Dendritic cell treated with granulocyte-macrophage colony-stimulating factor and Interleukin-4, amounts not matched to agents 40 ng/mL and 50 ng/mL, for 4 days (primary cell): ENCODE data around the gene CTNNB1.
A peak's percentile ranks its signal among the peaks of the same experiment; 100 is the strongest.

Experiments used
- H3K27ac Mint-ChIP-seq: one replicate; pipeline ENCODE4 v1.8.0; 2022; ENCODE audit warnings: mild to moderate bottlenecking, mixed read lengths
- H3K27me3 Mint-ChIP-seq: one replicate; pipeline ENCODE4 v1.8.0; 2022; ENCODE audit warnings: mild to moderate bottlenecking, mixed read lengths
- H3K36me3 Mint-ChIP-seq: one replicate; pipeline ENCODE4 v1.8.0; 2022; ENCODE audit warnings: low read depth, mixed read lengths
- H3K4me1 Mint-ChIP-seq: one replicate; pipeline ENCODE4 v1.8.0; 2022; ENCODE audit warnings: low read depth, mixed read lengths
- H3K4me3 Mint-ChIP-seq: one replicate; pipeline ENCODE4 v1.8.0; 2022; ENCODE audit warnings: mild to moderate bottlenecking, moderate library complexity, mixed read lengths
- H3K9me3 Mint-ChIP-seq: one replicate; pipeline ENCODE4 v1.8.0; 2022; ENCODE audit warnings: mixed read lengths
- intact Hi-C: fragments of 100-400 bp; cut with micrococcal nuclease; formaldehyde crosslinking; loops from one replicate; pipeline ENCODE4 v1.15.0; 2022

CTNNB1 gene

DNA sequence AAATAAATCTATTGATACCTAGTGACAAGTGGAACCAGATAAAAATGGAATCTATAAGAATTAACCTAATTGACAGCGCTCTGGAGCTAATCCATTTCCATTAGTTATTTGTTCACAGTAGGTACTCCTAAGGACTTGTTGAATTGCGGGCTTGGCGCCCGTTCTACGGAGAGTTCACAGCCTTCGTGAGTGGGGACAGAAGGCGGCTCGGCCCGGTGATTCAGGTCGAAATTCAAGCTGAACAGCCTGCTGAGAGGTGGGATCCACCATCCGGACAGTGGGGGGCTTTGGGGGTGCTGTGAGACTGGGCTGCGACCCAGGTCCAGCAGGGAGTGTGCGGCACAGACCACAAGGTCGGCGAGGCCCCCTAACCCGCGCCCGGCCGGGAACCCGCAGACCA lies 779 bp upstream of the CTNNB1 start:
- peak overlapping the region; percentile 97 for H3K27ac Mint-ChIP-seq
- H3K9me3 Mint-ChIP-seq, result no peaks in the 10 kb centered on the region
- intact Hi-C loops, result loop anchor here (2.0 to 10.0 kb wide), 2 partner anchors 82 to 264 kb away; no protein-coding TSS in a partner anchor
- peak overlapping the region; percentile 97 for H3K4me3 Mint-ChIP-seq
- H3K36me3 Mint-ChIP-seq, result peaks cover 18% of the 10 kb centered on the region
- H3K27me3 Mint-ChIP-seq, result peaks cover 2% of the 10 kb centered on the region
- peaks cover 31% of the 10 kb centered on the region for H3K4me1 Mint-ChIP-seq

GRCh38 chr3:41199866-41200668 lies 762 bp downstream of the CTNNB1 start:
- Mint-ChIP-seq H3K4me3 (peak overlapping the region; percentile 92), H3K4me1 (peaks cover 43% of the 10 kb centered on the region), H3K9me3 (no peaks in the 10 kb centered on the region), H3K27ac (peak overlapping the region; percentile 97), H3K27me3 (no peaks in the 10 kb centered on the region), H3K36me3 (peaks cover 18% of the 10 kb centered on the region)
- intact Hi-C loops, result loop anchor here (2.0 to 10.0 kb wide), 6 partner anchors 83 to 725 kb away; partner anchors contain the start of gene ZNF619

GRCh38 chr3:41200669-41201021 lies 1.3 kb downstream of the CTNNB1 start:
- intact Hi-C loops, result loop anchor here (5.0 to 10.0 kb wide), 4 partner anchors 446 to 726 kb away; partner anchors contain the start of gene ZNF619
- H3K27me3 Mint-ChIP-seq, result no peaks in the 10 kb centered on the region
- H3K9me3 Mint-ChIP-seq, result no peaks in the 10 kb centered on the region
- H3K4me3 Mint-ChIP-seq, result peak overlapping the region; percentile 92
- peaks cover 18% of the 10 kb centered on the region for H3K36me3 Mint-ChIP-seq
- H3K4me1 Mint-ChIP-seq, result peaks cover 48% of the 10 kb centered on the region
- H3K27ac Mint-ChIP-seq, result peak overlapping the region; percentile 97

DNA sequence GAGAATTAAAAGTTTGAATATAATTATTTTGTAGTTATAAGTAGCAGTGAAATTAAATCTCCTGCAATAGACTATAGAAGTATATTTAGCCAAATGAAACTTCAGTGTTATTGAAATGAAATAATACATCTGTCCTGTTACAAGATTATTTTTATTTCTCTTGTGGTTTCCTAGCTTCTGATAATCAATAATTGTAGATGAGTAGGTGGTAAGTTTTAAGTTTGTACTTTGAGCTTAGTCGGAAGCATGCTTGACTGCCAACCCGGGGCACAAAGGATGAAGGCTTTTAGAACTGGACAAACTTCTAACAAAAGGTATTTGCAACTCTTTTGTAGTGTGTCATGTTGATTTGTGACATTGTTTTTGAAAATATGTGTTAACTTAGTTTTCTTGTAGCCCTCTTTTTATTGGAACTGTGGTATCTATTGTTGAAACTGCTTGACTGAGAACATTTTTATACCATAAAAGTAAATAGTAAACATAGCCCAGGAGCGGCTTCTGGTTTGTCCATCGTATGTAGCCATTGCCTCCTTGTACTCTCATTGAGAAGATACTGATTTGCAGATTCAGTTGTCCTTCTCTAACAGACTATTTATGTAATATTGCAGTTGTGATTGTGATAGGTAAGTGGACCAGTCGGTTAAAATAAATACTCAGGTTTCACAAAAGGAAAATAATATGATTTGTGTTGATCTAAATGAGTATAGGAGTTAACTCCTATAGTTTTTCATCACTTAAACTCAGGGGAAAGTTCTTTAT lies 2.9 kb downstream of the CTNNB1 start:
- no peaks in the 10 kb centered on the region for H3K9me3 Mint-ChIP-seq
- H3K36me3 Mint-ChIP-seq, result peaks cover 18% of the 10 kb centered on the region
- H3K4me1 Mint-ChIP-seq, result peaks cover 64% of the 10 kb centered on the region
- H3K4me3 Mint-ChIP-seq, result no peak overlapping the region
- H3K27ac Mint-ChIP-seq, result peak overlapping the region; percentile 97
- intact Hi-C loops, result loop anchor here (5.0 to 10.0 kb wide), 4 partner anchors 447 to 727 kb away; partner anchors contain the start of gene ZNF619
- H3K27me3 Mint-ChIP-seq, result no peaks in the 10 kb centered on the region

- H3K9me3 Mint-ChIP-seq, result no peaks in the 10 kb centered on the region
- no peaks in the 10 kb centered on the region for H3K27me3 Mint-ChIP-seq
- intact Hi-C loops, result loop anchor here (5.0 to 10.0 kb wide), 4 partner anchors 448 to 728 kb away; partner anchors contain the start of gene ZNF619
- no peak overlapping the region for H3K27ac Mint-ChIP-seq
- no peak overlapping the region for H3K4me3 Mint-ChIP-seq
- peaks cover 70% of the 10 kb centered on the region for H3K4me1 Mint-ChIP-seq
- peaks cover 18% of the 10 kb centered on the region for H3K36me3 Mint-ChIP-seq
These were observed 3.6 kb downstream of the CTNNB1 start for GRCh38 chr3:41202834-41203345.

- no peak overlapping the region for H3K27ac Mint-ChIP-seq
- H3K9me3 Mint-ChIP-seq, result no peaks in the 10 kb centered on the region
- intact Hi-C loops, result loop anchor here (5.0 to 10.0 kb wide), 4 partner anchors 450 to 730 kb away; partner anchors contain the start of gene ZNF619
- no peak overlapping the region for H3K4me3 Mint-ChIP-seq
- H3K27me3 Mint-ChIP-seq, result no peaks in the 10 kb centered on the region
- H3K36me3 Mint-ChIP-seq, result peaks cover 24% of the 10 kb centered on the region
- H3K4me1 Mint-ChIP-seq, result peaks cover 81% of the 10 kb centered on the region
These were observed 5.1 kb downstream of the CTNNB1 start for GRCh38 chr3:41204369-41204768.

- intact Hi-C loops, result loop anchor here (10.0 kb wide), 3 partner anchors 451 to 731 kb away; partner anchors contain the start of gene ZNF619
- H3K9me3 Mint-ChIP-seq, result no peaks in the 10 kb centered on the region
- H3K4me1 Mint-ChIP-seq, result peaks cover 75% of the 10 kb centered on the region
- H3K36me3 Mint-ChIP-seq, result peaks cover 14% of the 10 kb centered on the region
- H3K27me3 Mint-ChIP-seq, result no peaks in the 10 kb centered on the region
- no peak overlapping the region for H3K4me3 Mint-ChIP-seq
- H3K27ac Mint-ChIP-seq, result no peak overlapping the region
These were observed 6.3 kb downstream of the CTNNB1 start for GRCh38 chr3:41205591-41205990.

DNA sequence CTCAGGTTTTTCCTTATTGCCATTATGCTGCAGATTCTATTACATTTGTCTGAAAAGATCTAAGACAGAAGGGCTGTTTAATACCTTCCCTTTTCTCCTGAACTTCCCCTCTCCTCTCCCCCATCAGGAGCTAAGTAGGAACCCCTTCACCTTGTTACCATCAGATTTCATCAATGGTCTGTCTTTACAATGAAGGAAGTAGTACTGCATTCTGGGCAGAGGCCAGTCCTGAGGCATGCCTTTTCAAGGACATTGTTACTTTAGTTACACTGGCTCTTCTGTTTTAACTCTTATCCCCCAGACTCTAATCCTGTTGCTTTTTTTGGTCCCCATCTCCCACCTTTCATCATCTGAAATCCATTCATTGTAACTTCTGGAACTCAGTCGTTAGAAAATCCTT lies 8.1 kb downstream of the CTNNB1 start:
- peaks cover 20% of the 10 kb centered on the region for H3K36me3 Mint-ChIP-seq
- no peaks in the 10 kb centered on the region for H3K27me3 Mint-ChIP-seq
- H3K4me3 Mint-ChIP-seq, result no peak overlapping the region
- peaks cover 72% of the 10 kb centered on the region for H3K4me1 Mint-ChIP-seq
- no peaks in the 10 kb centered on the region for H3K9me3 Mint-ChIP-seq
- H3K27ac Mint-ChIP-seq, result no peak overlapping the region
- intact Hi-C loops, result loop anchor here (10.0 kb wide), 3 partner anchors 453 to 733 kb away; partner anchors contain the start of gene ZNF619

DNA sequence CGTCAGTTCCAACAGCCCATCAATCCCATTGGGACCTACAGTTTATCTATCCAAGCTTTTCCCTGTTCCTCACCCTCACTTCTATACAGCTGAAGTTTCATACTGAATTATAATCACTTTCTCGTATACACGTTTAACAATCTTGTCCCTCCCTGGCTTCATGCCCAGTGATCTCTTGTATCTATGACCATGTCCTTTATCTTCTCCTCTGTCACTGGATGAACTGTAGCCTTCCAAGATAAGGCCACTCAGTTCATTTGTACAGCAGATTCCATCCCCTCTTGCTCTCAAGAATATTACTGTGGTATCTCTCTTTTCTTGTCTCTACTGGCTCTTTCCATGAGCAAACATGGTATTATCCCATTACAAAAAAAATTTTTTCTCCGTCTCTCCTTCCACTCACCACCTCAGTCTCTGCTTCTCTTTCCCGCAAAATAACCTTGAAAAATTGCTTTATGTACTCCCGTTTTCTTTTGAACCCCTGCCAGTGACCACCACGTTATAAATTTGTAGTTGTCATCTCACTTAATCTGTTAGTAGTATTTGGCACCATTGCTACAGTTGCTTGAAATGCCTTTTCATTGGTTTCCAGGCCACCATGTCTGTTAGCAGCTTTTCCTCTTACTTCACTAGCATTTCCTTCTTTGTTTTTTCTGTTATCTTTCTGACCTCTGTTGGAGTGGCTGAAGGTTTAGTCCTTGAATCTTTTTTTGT lies 9.4 kb downstream of the CTNNB1 start:
- Mint-ChIP-seq H3K9me3 (no peaks in the 10 kb centered on the region), H3K36me3 (peaks cover 20% of the 10 kb centered on the region), H3K27me3 (no peaks in the 10 kb centered on the region), H3K4me3 (no peak overlapping the region), H3K4me1 (peaks cover 76% of the 10 kb centered on the region), H3K27ac (no peak overlapping the region)
- intact Hi-C loops, result loop anchor here (10.0 kb wide), 3 partner anchors 454 to 734 kb away; partner anchors contain the start of gene ZNF619

GRCh38 chr3:41209646-41210045 lies 10.3 kb downstream of the CTNNB1 start:
- intact Hi-C loops, result loop anchor here (10.0 kb wide), 3 partner anchors 455 to 735 kb away; partner anchors contain the start of gene ZNF619
- Mint-ChIP-seq H3K27ac (no peak overlapping the region), H3K4me1 (peaks cover 72% of the 10 kb centered on the region), H3K9me3 (no peaks in the 10 kb centered on the region), H3K27me3 (no peaks in the 10 kb centered on the region), H3K4me3 (no peak overlapping the region), H3K36me3 (peaks cover 20% of the 10 kb centered on the region)

GRCh38 chr3:41210966-41211365 lies 11.7 kb downstream of the CTNNB1 start:
- Mint-ChIP-seq H3K27me3 (no peaks in the 10 kb centered on the region), H3K4me1 (peaks cover 69% of the 10 kb centered on the region), H3K27ac (no peak overlapping the region), H3K9me3 (no peaks in the 10 kb centered on the region), H3K4me3 (no peak overlapping the region), H3K36me3 (peaks cover 20% of the 10 kb centered on the region)
- intact Hi-C loops, result no loop called here

GRCh38 chr3:41212088-41212487 lies 12.8 kb downstream of the CTNNB1 start:
- intact Hi-C loops, result no loop called here
- Mint-ChIP-seq H3K4me3 (no peak overlapping the region), H3K4me1 (peaks cover 63% of the 10 kb centered on the region), H3K36me3 (peaks cover 20% of the 10 kb centered on the region), H3K27me3 (no peaks in the 10 kb centered on the region), H3K27ac (no peak overlapping the region), H3K9me3 (no peaks in the 10 kb centered on the region)

GRCh38 chr3:41213588-41213987 lies 14.3 kb downstream of the CTNNB1 start:
- peaks cover 15% of the 10 kb centered on the region for H3K36me3 Mint-ChIP-seq
- H3K4me1 Mint-ChIP-seq, result peaks cover 57% of the 10 kb centered on the region
- no peak overlapping the region for H3K4me3 Mint-ChIP-seq
- no peaks in the 10 kb centered on the region for H3K27me3 Mint-ChIP-seq
- intact Hi-C loops, result no loop called here
- H3K9me3 Mint-ChIP-seq, result no peaks in the 10 kb centered on the region
- H3K27ac Mint-ChIP-seq, result no peak overlapping the region
